Measurements from ENCODE around the gene CACNA2D3.

CACNA2D3 gene

DNA sequence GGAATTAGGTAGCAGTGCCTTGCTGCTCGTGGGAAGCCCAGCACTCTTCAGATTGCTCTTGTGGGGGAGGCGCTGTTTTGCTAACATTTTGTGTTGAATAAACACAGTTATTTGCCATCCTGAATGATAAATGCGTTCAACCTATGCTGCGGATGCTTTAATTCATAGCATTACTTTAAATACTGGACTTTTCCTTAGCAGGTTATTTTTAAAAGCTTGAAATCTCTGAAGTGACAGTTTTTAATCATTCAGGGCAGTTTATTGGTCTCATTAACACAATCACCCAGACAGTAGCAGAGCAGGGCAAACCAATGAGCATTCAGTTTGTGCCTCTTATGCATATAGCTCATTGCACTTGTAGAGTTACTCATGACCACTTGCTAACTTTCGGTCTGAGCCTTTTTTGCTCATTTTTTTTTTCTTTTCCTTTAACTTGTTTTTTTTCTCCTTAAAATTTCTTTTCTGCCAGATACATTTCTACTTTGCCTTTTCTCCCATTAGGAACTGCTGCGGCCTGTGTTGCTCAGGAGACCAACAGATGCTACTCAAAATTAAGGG is 5.2 kb downstream of the CACNA2D3 start:
- no peak for DNase-seq

GRCh38 chr3:54131026-54131605 is 8.8 kb downstream of the CACNA2D3 start:
- DNase-seq, result no peak

DNA sequence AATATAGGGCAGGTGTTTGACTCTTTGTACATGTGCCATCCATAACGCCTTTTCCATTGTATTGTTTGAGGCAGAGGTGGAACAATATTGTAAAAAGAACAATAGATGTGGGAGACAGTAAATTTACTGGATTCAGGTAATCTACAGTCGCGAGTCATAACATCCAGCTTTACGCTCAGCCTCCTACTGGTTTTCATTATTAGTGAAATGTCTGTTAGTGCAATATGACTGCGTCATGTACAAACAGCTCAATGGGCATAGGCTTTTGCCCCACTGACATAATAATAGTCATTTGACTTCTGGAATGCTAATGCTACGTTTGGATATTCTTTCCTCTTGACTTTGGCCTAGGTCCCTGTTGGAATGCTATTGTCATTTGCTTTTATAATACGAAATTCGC is 9.5 kb downstream of the CACNA2D3 start:
- no peak for DNase-seq

GRCh38 chr3:54132685-54133084 is 10.3 kb downstream of the CACNA2D3 start:
- DNase-seq, result no peak

DNA sequence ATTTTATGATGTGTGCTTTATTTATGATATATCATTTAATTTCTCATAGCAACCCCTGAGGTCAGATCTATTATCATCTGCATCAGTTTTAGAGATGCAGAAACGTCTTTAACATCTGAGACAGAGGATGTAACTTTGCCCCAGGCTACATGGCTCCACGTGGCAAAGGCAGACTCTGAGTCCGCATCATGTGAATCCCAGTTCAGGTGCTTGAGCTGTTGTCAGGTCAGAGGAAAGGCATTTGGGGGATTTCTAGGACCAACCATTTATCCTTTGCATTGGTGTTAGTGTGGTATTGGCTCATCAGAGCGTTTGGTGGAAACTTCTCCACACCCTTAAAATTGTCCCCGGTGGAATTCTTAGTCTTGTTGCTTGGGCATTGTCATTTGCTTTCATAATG is 10.8 kb downstream of the CACNA2D3 start:
- DNase-seq, result no peak

DNA sequence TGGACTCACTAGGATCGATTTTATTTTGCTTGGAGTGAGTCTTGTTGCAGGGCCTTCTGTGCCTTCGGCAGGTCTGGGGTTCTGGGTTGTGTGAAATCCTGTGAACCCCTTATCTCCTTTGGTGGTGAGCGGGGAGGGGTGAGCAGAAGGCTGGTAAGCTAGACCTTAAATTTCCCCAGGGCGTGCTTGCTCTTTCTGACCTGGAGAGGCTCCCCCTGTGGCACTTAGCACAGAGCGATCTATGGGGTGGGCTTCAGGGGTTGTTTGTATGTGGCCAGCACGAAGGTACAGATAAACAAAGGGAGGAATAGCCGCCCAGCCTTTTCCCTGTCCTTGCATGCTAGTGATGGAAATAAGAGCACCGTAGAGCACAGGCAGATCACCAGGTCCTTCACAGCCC is 11.8 kb downstream of the CACNA2D3 start:
- no peak for DNase-seq

GRCh38 chr3:54134713-54135112 is 12.4 kb downstream of the CACNA2D3 start:
- DNase-seq, result no peak

- DNase-seq, result no peak
Measured at GRCh38 chr3:54137311-54137710, 15.0 kb downstream of the CACNA2D3 start.

DNA sequence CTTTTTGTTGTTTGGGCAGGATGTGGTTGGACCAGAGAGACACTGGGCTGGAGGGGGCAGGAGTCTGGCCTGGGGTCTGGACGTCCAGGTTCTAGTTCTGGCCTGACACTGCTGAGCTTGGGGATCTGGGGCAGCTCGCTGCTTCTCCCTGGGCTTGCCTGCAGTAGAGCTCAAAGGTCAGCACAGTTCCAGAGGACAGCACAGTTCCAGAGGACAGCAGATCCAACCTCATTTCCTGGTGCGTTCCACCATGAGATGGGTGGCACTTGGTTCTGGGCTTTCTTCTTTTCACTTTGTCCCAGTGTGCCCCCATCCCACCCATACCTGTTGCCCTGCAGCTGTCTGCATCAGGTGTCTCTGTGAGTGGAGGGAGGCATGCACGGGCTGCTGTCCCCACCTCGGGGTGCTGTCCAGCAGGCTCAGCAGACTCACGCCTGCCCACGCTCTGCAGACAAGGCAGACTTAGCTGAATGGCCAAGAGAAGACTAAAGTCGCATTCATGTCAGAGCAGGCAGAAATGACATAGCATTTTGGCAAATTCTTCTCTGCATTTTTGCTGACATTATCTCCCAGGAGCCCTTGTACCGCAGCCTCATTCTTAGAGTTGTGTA is 16.7 kb downstream of the CACNA2D3 start:
- no peak for DNase-seq

- DNase-seq, result no peak
Measured at GRCh38 chr3:54139630-54140029, 17.3 kb downstream of the CACNA2D3 start.

GRCh38 chr3:54144284-54144683 is 21.9 kb downstream of the CACNA2D3 start:
- no peak for DNase-seq

DNA sequence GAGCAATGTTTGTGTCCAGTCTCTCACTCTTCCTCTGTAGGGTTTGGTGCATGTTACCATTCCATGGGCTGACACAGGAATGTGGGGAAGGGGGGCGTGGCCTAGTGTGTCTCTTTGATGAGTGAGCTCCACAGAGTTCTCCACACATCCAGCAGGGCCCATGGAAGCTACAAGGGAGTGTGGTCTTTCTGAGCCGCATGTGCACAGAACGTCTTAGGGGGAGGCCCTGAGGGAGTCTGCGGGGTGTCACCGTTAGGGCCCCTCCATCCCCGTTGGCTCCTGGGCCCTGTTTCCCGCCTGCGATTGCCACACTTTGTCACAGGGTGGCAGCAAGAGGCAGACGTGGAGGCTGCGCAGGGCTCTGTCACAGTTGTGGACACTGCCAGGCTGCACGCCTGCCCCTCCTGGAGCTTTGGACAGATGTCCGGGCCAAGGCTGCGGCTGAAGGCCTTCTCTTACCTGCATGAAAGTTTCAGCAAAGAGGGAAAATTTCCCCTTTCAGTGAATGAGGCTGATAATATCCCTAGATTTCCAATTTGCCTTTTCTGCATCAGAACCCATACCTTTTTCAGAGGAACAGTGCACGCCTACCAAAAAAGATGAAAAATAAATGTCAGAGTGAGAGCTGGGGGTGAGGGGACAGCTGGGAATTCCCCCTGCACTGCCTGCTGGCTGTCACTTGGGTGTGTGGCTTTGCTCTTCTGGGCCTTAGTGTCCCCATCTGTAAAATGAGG is 24.3 kb downstream of the CACNA2D3 start:
- no peak for DNase-seq

GRCh38 chr3:54150864-54151467 is 28.6 kb downstream of the CACNA2D3 start:
- DNase-seq, result no peak

- DNase-seq, result no peak
Measured at GRCh38 chr3:54153477-54153876, 31.1 kb downstream of the CACNA2D3 start.

GRCh38 chr3:54157860-54158259 is 35.5 kb downstream of the CACNA2D3 start:
- DNase-seq, result no peak

GRCh38 chr3:54159917-54160316 is 37.6 kb downstream of the CACNA2D3 start:
- no peak for DNase-seq

- DNase-seq, result no peak
Measured at GRCh38 chr3:54163441-54163840, 41.1 kb downstream of the CACNA2D3 start.

DNA sequence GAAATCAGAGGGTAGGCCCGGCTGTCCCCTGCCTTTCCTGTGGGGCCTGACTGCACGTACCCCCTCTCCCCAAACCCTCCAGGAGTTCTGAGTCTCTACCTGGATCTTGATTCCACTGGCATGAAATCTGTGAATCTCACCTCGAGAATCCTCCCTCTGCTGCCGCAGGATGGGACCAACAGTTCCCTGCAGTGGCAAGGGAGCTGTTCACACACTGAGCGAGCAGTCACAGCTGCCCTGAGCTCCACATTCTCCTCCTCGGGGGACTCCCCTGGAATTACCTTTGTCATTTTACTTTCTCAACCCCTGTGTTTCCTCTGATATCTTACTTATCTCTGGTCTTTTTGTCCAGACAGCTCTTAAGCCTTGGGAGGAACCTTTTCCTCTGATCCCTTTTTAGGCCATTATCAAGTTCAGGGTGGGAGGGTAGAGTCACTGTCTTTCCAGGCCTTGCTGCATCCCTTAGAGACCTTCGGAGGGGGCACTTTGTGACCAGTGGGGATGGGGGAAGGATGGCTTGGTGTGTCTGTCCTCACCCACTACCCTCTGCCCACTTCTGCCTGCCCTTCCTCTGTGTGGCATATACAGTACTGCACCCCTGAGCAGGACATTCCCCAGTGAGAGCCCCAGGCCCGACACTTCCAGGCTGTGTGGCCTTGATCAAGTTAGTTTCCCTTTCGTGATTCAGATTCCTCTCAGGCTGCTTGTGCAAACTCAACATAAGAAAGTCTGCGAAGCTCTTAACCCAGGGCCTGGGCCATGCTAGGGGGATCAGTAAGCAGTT is 42.0 kb downstream of the CACNA2D3 start:
- no peak for DNase-seq

GRCh38 chr3:54165865-54166264 is 43.5 kb downstream of the CACNA2D3 start:
- DNase-seq, result no peak

- no peak for DNase-seq
Measured at GRCh38 chr3:54167999-54168398, 45.6 kb downstream of the CACNA2D3 start.

DNA sequence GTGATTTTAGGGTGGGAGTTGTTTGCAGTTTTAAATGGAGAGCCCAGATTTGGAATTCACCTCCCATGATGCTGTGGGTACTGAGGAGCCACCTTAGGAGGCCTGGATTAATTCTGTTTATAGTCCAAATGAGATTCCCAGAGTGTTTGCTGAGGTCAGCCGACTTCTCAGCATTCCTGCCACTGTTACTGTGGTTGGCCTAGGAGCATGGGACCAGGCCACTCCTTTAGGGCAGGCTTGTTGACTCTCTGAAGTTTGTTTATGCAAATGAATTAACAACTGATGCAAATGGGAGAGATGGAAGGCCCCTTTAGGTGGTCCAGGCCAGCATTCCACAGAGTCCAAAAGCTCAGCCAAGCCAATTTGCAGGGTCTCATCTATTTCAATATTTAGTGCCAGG is 46.1 kb downstream of the CACNA2D3 start:
- DNase-seq, result no peak

- DNase-seq, result no peak
Measured at GRCh38 chr3:54169524-54169923, 47.2 kb downstream of the CACNA2D3 start.

DNA sequence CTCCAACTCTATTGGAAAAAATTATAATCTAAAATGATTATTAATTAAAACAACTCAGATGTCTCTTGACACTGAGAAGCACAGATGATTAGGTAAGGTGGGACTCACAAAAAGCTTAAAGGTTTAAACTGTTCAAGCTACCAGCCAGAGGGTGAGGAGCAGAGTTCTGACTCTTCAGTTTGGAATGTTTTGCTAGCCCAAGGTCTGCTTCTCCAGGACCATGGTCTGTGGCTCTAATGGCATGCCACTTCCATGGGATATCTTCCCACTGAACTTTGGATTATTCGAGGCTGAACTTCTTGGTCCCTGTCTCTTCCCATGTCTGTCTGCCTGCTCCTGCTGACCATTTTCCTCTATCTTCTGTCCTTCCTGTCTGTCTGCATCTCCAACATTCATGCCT is 49.2 kb downstream of the CACNA2D3 start:
- no peak for DNase-seq

Data from activated CD4-positive, CD25-positive, alpha-beta regulatory T cell (primary cell).